GM15510 (cell line): ENCODE data around the gene PDSS2.

Experiments used
- POLR2A ChIP-seq: IDR thresholded peaks from 3 replicates; pipeline ENCODE4 v1.6.1; 2011; ENCODE audit warnings: borderline replicate concordance; ENCODE audit not compliant: insufficient read length; ENCODE audit errors: extremely low read depth

Gene PDSS2

GRCh38 chr6:107218142-107218541, 241.2 kb downstream of the PDSS2 start:
- TF ChIP-seq POLR2A = no peak

GRCh38 chr6:107217248-107217647, 242.1 kb downstream of the PDSS2 start:
- TF ChIP-seq POLR2A = no peak

- no peak for TF ChIP-seq POLR2A
These were observed 243.0 kb downstream of the PDSS2 start for GRCh38 chr6:107216197-107216933.

GRCh38 chr6:107215334-107215733, 244.0 kb downstream of the PDSS2 start:
- TF ChIP-seq POLR2A = no peak

- no peak for TF ChIP-seq POLR2A
These were observed 244.7 kb downstream of the PDSS2 start for GRCh38 chr6:107214655-107215054.

- no peak for TF ChIP-seq POLR2A
These were observed 249.7 kb downstream of the PDSS2 start for GRCh38 chr6:107209406-107210305.

- no peak for TF ChIP-seq POLR2A
These were observed 252.0 kb downstream of the PDSS2 start for GRCh38 chr6:107207251-107207873.

- TF ChIP-seq POLR2A = no peak
These were observed 254.0 kb downstream of the PDSS2 start for GRCh38 chr6:107205058-107205998.

GRCh38 chr6:107202876-107203468, 256.4 kb downstream of the PDSS2 start:
- no peak for TF ChIP-seq POLR2A

- TF ChIP-seq POLR2A = no peak
These were observed 260.5 kb downstream of the PDSS2 start for GRCh38 chr6:107198631-107199416.

GRCh38 chr6:107196152-107196551, 263.2 kb downstream of the PDSS2 start:
- no peak for TF ChIP-seq POLR2A

- no peak for TF ChIP-seq POLR2A
These were observed 266.5 kb downstream of the PDSS2 start for GRCh38 chr6:107192830-107193229.

- TF ChIP-seq POLR2A = no peak
These were observed 271.7 kb downstream of the PDSS2 start for GRCh38 chr6:107187630-107188029.

GRCh38 chr6:107186047-107186446, 273.3 kb downstream of the PDSS2 start:
- TF ChIP-seq POLR2A = no peak

GRCh38 chr6:107185391-107185970, 273.9 kb downstream of the PDSS2 start:
- no peak for TF ChIP-seq POLR2A
